Stomach (tissue), 9 donors: ENCODE results near the gene FAM171A1. TPM values are rescaled to one million over a fixed set of nuclear protein-coding genes. Genes with fewer than 3 reads are reported as not detected.

Source experiments
- DNase-seq, 2 donors: peaks; one replicate each; pipeline versions ENCODE4 v3.0.0 to v3.0.0-alpha.2; 2013 to 2019
- H3K27ac ChIP-seq, 5 donors: fragments of 200-600 bp in 4 of 5; sonication (generic) in 4 of 5; one replicate each; pipeline ENCODE4 v1.5.1; 2013 to 2019; ENCODE audit warnings: mild to moderate bottlenecking in 1 of 5, moderate library complexity in 1 of 5
- H3K27me3 ChIP-seq, 3 donors: fragments of 200-600 bp; sonication (generic); one replicate each; pipeline ENCODE4 v1.5.1; 2017 to 2019; ENCODE audit warnings: mixed run types in 1 of 3
- H3K36me3 ChIP-seq, 4 donors: fragments of 200-600 bp; sonication (generic); 1 replicate in 3 of 4; 2 replicates in 1 of 4; pipeline ENCODE4 v1.5.1; 2016 to 2019
- H3K4me1 ChIP-seq, 4 donors: fragments of 200-600 bp; sonication (generic); one replicate each; pipeline ENCODE4 v1.5.1; 2016 to 2019
- H3K4me3 ChIP-seq, 4 donors: fragments of 200-600 bp; sonication (generic) in 3 of 4; one replicate each; pipeline ENCODE4 v1.5.1; 2016 to 2019; ENCODE audit warnings: mild to moderate bottlenecking in 1 of 4
- H3K9me3 ChIP-seq, 4 donors: fragments of 200-600 bp; sonication (generic); one replicate each; pipeline ENCODE4 v1.5.1; 2016 to 2019
- CTCF ChIP-seq, 7 experiments: fragments of 450-650 bp in 4 of 7; fragments of 200-600 bp in 3 of 7; sonication (generic) in 3 of 7; IDR thresholded peaks; one replicate each; pipeline ENCODE4 v1.5.1; 2016 to 2019; ENCODE audit warnings: antibody characterized with exemption in 7 of 7, control low read depth in 2 of 7, mild to moderate bottlenecking in 1 of 7
- EP300 ChIP-seq: sonication (generic); formaldehyde crosslinking; IDR thresholded peaks from one replicate; pipeline ENCODE4 v1.6.1; 2017; ENCODE audit warnings: antibody characterized with exemption
- POLR2A ChIP-seq, 4 donors: fragments of 450-650 bp; IDR thresholded peaks; one replicate each; pipeline ENCODE4 v1.6.1; 2016; ENCODE audit warnings: antibody characterized with exemption in 4 of 4, control low read depth in 2 of 4, mild to moderate bottlenecking in 1 of 4, moderate library complexity in 1 of 4
- POLR2AphosphoS5 ChIP-seq, 3 donors: sonication (generic); formaldehyde crosslinking; IDR thresholded peaks; one replicate each; pipeline ENCODE4 v1.6.1; 2016; ENCODE audit warnings: antibody characterized with exemption in 3 of 3
- WGBS, 5 donors: extraction: QIAGEN DNeasy Blood & Tissue Kit in 3 of 5; methylation state at CpG; one replicate each; pipeline versions ENCODE4 v1.1.5 to v1.1.7; 2013 to 2018; 5-methylcytosine and 5-hydroxymethylcytosine counted together
- intact Hi-C: fragments of 100-400 bp; cut with DNase I; formaldehyde crosslinking; loops from one replicate; pipeline ENCODE4 v1.15.1; 2023; ENCODE audit warnings: low total_unique reads
- polyA plus RNA-seq, 3 donors: library from polyadenylated mRNA; stranded (reverse); fragments of 200-250 nt; gene quantifications; one replicate each; pipeline ENCODE4 v1.2.3, GENCODE V29; 2013
- total RNA-seq, 5 donors: library from RNA; depleted of rRNA; stranded (reverse); fragments of >200 nt; gene quantifications; one replicate each; pipeline versions ENCODE4 v1.1.0 to v1.2.3, GENCODE V29; 2014 to 2016
- donor health status: healthy with polysubstance abuse.
- donor health status: Bipolar disorder and iron deficiency.
- donor health status: healthy.

Gene FAM171A1
- total and polyA plus RNA-seq, 8 donors, result 1.8 to 98.7 (median 10.3) TPM

DNA sequence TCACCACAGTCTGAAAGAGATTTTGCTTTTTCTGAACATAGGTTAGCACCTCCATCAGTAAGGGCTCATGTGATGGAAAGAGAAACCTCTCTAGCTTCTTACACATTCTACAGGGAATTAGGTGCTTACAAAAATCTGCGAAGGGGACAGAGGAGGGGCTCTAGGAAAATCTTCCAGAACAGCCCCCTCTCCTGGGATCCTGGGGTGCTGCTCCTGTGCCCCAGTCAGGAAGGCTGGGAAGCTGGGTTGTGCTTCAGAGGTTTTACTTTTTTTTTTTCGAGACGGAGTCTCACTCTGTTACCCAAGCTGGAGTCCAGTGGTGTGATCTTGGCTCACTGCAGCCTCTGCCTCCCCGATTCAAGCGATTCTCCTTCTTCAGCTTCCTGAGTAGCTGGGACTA lies 7.5 kb upstream of the FAM171A1 start:
- DNase-seq, result no peak
- H3K27ac ChIP-seq, result no peak overlapping the region
- H3K4me1 ChIP-seq, result no peaks in the 10 kb centered on the region
- 78 to 87% (median 86%) methylated on average over 5 of the region's 5 CpGs for WGBS, 5 donors
- TF ChIP-seq CTCF (IDR thresholded peaks at IDR 0.05), result no peak
- TF ChIP-seq POLR2A (IDR thresholded peaks at IDR 0.05), result no peak
- TF ChIP-seq POLR2AphosphoS5 (IDR thresholded peaks at IDR 0.05), result no peak
- no peak for TF ChIP-seq EP300
- intact Hi-C loops, result no loop called here
- peaks cover 0 to 21% (median 0%) of the 10 kb centered on the region in 3 donors for H3K27me3 ChIP-seq
- H3K36me3 ChIP-seq, result no peaks in the 10 kb centered on the region
- H3K4me3 ChIP-seq, result no peak overlapping the region
- H3K9me3 ChIP-seq, result no peaks in the 10 kb centered on the region

DNA sequence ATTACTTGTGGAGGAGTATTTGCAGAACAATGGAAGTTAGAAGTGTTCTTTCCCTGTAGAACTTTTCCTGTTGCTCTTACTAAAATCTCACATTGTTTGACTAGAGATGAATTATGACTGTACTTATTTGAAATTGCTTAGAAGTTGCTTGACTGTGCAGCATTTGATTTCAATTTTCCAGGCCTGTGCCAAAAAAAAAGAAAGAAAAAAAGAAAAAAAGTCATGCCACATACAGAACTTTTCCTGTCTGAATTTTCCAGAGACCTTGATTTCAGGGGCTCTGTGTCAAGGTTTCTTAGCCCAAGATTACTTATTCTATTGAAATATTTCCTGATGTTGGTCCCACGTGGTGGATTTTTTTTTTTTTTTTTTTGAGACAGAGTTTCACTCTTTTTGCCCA lies 3.5 kb upstream of the FAM171A1 start:
- Histone ChIP-seq H3K4me3 (no peak overlapping the region), H3K9me3 (no peaks in the 10 kb centered on the region), H3K4me1 (peaks cover 4 to 14% (median 11%) of the 10 kb centered on the region in 4 donors), H3K36me3 (no peaks in the 10 kb centered on the region), H3K27ac (no peak overlapping the region), H3K27me3 (peaks cover 0 to 35% (median 0%) of the 10 kb centered on the region in 3 donors)
- DNase-seq, result no peak
- intact Hi-C loops, result loop anchor here (5.0 kb wide), 1 partner anchor 162 kb away; no protein-coding TSS in a partner anchor
- WGBS, 5 donors, result 6 to 20% (median 15%) methylated on average over 1 of the region's 1 CpG
- TF ChIP-seq POLR2A (IDR thresholded peaks at IDR 0.05) (no peak), POLR2AphosphoS5 (IDR thresholded peaks at IDR 0.05) (no peak), CTCF (IDR thresholded peaks at IDR 0.05) (no peak), EP300 (no peak)

GRCh38 chr10:15374156-15374555 lies 3.1 kb upstream of the FAM171A1 start:
- peaks cover 0 to 37% (median 0%) of the 10 kb centered on the region in 3 donors for H3K27me3 ChIP-seq
- no peak for TF ChIP-seq POLR2A (IDR thresholded peaks at IDR 0.05)
- no peak for TF ChIP-seq EP300
- no peak for TF ChIP-seq CTCF (IDR thresholded peaks at IDR 0.05)
- TF ChIP-seq POLR2AphosphoS5 (IDR thresholded peaks at IDR 0.05), result no peak
- peaks cover 6 to 18% (median 14%) of the 10 kb centered on the region in 4 donors for H3K4me1 ChIP-seq
- no peaks in the 10 kb centered on the region for H3K36me3 ChIP-seq
- intact Hi-C loops, result loop anchor here (5.0 kb wide), 1 partner anchor 162 kb away; no protein-coding TSS in a partner anchor
- WGBS, 5 donors, result 54 to 60% (median 57%) methylated on average over 3 of the region's 3 CpGs
- H3K27ac ChIP-seq, result no peak overlapping the region
- DNase-seq, result no peak
- H3K4me3 ChIP-seq, result no peak overlapping the region
- no peaks in the 10 kb centered on the region for H3K9me3 ChIP-seq

DNA sequence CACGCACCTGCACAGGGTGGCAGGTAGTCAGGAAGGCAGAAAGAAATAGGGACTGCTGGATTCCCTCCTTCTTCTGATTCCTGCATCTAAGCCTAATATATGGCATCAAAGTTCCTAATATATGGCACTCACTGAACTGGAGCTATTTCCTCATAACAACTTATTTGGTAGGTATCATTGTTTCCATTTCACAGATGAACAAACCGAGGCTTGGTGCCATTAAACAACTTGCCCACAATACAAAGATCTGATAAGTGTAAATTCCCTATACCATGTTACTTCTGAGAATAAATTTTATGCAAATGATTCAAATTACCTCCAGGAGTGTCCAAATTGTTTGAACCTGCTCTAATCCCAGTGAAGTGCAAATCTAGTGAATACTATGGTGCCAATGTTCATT lies 2.1 kb upstream of the FAM171A1 start:
- intact Hi-C loops, result loop anchor here (5.0 kb wide), 1 partner anchor 161 kb away; no protein-coding TSS in a partner anchor
- Histone ChIP-seq H3K36me3 (no peaks in the 10 kb centered on the region), H3K4me1 (peaks cover 6 to 26% (median 18%) of the 10 kb centered on the region in 4 donors), H3K9me3 (no peaks in the 10 kb centered on the region), H3K27ac (no peak overlapping the region), H3K4me3 (no peak overlapping the region), H3K27me3 (peaks cover 0 to 37% (median 0%) of the 10 kb centered on the region in 3 donors)
- WGBS, 5 donors, result 78 to 91% (median 84%) methylated on average over 2 of the region's 2 CpGs
- no peak for DNase-seq
- TF ChIP-seq POLR2AphosphoS5 (IDR thresholded peaks at IDR 0.05) (no peak), POLR2A (IDR thresholded peaks at IDR 0.05) (no peak), CTCF (IDR thresholded peaks at IDR 0.05) (no peak), EP300 (no peak)
